GM21619 (cell line): ENCODE results near the gene TIMM44.

Experiments used
- ATAC-seq: cut with Tn5 transposase; IDR thresholded peaks from one replicate; pipeline ENCODE4 v1.9.1; 2021; ENCODE audit not compliant: unreplicated experiment

TIMM44 gene

DNA sequence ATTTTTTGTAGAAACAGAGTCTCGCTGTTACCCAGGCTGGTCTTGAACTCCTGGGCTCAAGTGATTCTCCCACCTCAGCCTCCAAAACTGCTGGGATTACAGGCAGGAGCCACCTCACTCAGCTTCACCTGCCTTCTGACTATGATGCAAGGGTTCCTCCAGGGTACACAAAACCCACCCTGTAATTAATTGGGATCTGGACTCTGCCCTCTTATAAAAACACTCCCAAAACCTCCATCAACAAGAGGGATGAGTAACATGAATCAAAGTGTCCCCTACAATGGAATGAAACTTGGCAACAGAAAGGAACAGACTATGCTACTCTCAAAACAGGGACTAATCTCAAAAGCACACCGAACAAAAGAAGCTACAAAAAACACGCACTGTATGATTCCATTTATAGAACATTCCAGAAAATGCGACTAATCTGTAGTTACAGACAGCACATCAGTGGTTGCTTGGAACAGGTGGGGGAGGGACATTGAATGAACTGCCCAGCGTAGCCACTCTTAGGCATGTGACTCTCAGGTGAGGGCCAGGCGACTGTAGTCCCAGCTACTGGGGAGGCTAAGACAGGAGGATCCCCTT, 66.1 kb downstream of the TIMM44 start:
- no peak for ATAC-seq
